ENCODE results near the gene KRT9. TPM values are rescaled to one million over a fixed set of nuclear protein-coding genes. Genes with fewer than 3 reads are reported as not detected.

Gene KRT9
- total RNA-seq, 4 donors from 2014 or later, result not detected

DNA sequence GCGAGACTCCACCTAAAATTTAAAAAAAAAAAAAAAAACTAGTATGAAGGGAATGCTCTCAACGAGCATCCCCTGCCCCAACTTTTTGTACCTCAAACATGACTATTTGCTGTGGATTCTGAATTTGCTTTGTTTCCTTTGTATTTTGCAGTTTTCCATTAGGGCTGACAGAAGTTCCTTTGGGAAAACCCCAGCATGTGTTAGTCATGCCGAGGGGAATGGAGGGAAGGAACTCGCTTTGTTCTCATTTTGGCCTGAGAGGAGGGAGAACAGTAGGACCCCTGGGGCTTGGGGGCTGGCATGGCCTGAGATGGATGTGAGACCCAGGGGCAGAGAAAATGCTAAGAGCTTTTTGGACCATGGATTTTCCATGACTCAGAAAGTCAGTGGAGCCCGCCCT, 20.5 kb downstream of the KRT9 start:
- no peak for DNase-seq (ENCODE audit: low spot score)
- TF ChIP-seq, protein P1, sequence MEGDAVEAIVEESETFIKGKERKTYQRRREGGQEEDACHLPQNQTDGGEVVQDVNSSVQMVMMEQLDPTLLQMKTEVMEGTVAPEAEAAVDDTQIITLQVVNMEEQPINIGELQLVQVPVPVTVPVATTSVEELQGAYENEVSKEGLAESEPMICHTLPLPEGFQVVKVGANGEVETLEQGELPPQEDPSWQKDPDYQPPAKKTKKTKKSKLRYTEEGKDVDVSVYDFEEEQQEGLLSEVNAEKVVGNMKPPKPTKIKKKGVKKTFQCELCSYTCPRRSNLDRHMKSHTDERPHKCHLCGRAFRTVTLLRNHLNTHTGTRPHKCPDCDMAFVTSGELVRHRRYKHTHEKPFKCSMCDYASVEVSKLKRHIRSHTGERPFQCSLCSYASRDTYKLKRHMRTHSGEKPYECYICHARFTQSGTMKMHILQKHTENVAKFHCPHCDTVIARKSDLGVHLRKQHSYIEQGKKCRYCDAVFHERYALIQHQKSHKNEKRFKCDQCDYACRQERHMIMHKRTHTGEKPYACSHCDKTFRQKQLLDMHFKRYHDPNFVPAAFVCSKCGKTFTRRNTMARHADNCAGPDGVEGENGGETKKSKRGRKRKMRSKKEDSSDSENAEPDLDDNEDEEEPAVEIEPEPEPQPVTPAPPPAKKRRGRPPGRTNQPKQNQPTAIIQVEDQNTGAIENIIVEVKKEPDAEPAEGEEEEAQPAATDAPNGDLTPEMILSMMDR (IDR thresholded peaks at IDR 0.05), result no peak
- ATAC-seq (ENCODE audit: low FRiP score), result no peak

DNA sequence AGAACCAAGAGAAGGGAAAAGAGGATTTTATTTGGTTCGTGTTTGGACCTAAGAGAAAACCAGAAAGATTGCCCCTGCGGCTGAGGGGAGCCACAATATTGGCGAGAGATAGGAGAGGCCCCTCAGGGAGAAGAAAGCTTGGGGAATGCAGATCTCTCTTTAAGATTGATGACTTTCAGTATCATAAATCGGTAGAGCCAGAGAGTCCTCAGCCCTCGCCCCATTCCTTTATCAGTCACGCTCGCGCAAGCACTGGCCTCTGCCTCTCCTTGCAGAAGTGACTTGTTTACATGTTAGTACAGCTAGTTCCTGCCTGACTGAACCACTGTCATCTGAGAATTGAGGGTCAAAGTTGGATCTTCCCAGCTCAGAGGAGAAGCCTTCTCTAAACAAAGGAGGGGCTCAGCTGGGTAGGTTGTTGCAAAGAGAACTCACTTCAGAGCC, 22.2 kb downstream of the KRT9 start:
- DNase-seq (ENCODE audit: low spot score) (no peak), ATAC-seq (ENCODE audit: low FRiP score) (no peak)
- TF ChIP-seq, protein P1 (IDR thresholded peaks at IDR 0.05), result no peak

DNA sequence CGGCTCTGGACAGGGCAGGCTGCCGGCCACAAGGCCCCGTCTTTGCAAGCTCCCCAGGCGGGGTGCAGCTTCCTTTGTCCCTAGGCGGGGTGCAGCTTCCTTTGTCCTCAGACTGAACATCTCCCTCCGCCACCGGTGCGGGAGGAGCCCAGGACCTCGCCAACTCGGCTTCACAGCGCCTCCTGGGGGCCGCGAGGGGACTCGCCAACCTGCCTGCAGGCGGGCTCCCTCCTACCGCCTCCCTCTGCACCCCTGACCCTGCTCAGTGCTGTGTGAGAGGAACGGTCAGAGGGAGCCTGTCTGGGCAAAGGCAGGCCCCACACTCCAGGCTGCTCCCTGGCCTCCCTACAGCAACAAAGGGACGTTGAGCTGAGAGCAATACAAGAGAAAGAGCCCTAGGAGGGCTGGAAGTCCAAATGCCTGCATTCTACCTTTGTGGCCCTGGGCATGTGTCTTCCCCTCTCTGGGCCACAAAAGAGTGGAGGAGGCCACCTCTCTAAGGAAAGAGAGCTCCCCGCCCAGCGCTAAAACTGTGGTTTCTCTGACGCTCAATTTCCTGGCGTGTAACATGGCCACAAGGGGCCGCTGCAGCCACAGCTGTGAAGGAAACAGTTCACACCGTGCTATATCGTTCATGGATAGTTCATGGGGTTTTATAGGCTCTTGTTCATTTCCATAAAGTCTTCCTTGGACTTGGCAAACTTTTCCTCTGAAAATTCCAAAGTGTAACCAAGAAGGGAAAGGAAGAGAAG, 22.8 kb downstream of the KRT9 start:
- peak; percentile 73 for ATAC-seq (ENCODE audit: low FRiP score)
- TF ChIP-seq, protein P1 (IDR thresholded peaks at IDR 0.05), result peak in 2 of 3 donors; percentile 2 to 7
- DNase-seq (ENCODE audit: low spot score), result peak; percentile 81

DNA sequence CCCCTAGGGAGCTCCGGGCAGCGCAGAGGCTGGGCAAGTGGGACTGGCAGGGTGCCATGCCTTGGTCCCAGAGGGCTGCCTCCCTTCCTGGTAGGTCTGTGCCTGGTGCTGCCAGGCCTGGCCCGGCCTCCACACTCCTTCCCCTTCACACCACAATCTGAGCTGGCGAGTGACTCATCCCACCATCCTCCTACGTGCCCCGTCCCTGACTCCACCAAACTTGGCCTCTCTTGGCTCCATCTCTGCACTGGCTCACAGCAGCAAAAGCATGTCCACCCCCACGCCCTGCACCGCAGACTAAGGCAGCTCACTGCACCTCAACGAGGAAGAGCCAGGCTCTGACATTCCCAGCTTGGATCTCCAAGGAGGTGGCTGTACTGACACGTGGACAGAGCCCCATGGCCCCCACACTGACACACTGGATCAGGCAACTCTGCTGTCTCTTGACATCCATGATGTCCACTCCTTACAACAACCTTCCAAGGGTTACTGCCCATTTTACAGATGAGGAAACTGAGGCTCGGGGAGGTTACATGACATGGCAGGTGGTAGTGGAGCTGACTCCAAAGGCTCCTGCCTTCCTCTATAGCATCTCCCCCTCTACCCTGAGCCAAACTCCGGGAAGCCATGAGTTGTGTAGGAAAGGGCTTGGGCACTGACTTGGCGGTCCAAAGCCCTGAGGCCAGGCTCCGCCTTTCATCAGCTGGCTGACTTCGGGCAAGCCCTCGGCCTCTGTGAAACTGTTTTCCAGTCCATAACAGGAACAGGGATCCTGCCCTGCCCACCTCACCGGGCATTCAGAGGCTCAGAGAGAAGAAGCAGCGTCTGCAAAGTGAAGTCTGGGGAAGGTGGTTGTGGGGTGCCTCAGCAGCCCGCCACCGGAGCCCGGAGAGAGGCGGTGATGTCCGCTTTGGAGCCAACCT, 23.7 kb downstream of the KRT9 start:
- ATAC-seq (ENCODE audit: low FRiP score), result peak; percentile 90
- DNase-seq (ENCODE audit: low spot score), result peak; percentile 68
- TF ChIP-seq, protein P1 (IDR thresholded peaks at IDR 0.05), result no peak

DNA sequence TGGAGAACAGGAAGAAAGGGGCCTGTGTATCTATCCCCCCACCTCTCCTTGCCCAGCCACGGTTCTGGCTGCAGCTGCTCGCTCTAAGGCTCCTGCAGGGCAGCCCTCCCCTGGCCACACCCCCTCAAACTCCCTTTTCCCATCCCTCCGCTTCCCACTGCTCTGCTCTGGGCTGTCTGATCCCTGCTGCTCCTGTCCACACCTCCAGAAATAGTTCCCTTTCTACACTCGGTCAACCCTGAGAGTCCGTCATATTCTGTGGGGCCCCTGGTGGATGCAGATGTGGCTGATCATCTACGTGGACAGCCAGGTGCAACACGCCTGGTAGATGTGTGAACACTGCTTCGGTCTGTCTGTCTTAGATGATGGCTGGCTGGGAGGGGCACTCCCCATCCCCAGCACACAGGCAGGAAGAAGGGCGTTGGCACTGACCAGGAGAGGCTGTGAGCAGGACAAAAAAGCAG, 24.4 kb downstream of the KRT9 start:
- DNase-seq (ENCODE audit: low spot score) (no peak), ATAC-seq (ENCODE audit: low FRiP score) (peak; percentile 52)
- TF ChIP-seq, protein P1 (IDR thresholded peaks at IDR 0.05), result no peak

DNA sequence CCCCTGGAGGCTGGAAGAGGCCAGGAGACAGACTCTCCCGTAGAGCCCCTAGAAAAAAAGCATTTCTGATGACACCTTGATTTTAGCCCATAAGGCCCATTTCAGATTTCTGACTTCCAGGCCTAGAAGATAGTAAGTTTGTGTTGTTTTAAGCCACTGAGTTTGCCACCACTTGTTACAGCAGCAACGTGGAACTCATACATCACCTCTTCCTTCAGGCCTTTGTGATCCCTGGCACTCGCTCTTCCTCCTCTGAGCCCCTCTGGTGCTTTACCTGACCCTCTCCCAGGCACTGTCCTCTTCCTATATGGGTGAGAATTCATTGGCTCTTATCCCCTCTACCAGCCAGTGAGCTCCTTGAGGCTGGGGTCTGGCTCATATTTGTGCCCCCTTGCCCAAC, 25.0 kb downstream of the KRT9 start:
- DNase-seq (ENCODE audit: low spot score) (no peak), ATAC-seq (ENCODE audit: low FRiP score) (no peak)
- TF ChIP-seq, protein P1 (IDR thresholded peaks at IDR 0.05), result no peak
